Vagina (tissue), 2 donors: ENCODE data around the gene NDUFA9.

Source experiments
- CTCF ChIP-seq, 3 experiments: fragments of 450-650 bp in 2 of 3; fragments of 200-600 bp in 1 of 3; sonication (generic) in 1 of 3; IDR thresholded peaks; one replicate each; pipeline ENCODE4 v1.5.1; 2017 to 2019; ENCODE audit warnings: antibody characterized with exemption in 3 of 3, mild to moderate bottlenecking in 2 of 3, moderate library complexity in 2 of 3
- POLR2A ChIP-seq, 2 donors: fragments of 450-650 bp; IDR thresholded peaks; one replicate each; pipeline ENCODE4 v1.6.1; 2017; ENCODE audit warnings: antibody characterized with exemption in 2 of 2, mild to moderate bottlenecking in 2 of 2, moderate library complexity in 2 of 2

DNA sequence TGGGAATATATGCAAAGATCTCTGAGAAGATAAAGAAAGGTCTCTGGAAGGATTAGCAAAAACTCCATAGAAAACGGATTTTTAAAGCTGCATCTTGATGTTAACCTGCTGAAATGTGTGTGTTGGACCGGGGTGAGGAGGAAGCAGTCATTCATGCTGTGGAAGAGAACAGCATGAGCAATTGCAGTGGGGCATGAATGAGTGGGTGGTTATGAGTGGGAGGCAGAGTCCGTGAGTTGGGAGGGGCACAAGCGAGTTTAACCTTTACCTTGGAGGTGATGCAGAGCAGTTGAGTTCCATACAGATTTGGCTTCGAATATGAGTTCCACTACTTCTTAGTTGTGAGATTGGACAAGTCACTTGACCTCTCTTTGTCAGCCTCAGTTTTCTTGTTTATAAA, 41.8 kb downstream of the NDUFA9 start:
- TF ChIP-seq CTCF (IDR thresholded peaks at IDR 0.05) (no peak), POLR2A (IDR thresholded peaks at IDR 0.05) (no peak)
